Testis (tissue), 3 donors: ENCODE measurements around the gene CCSER1. TPM values are rescaled to one million over a fixed set of nuclear protein-coding genes. Genes with fewer than 3 reads are reported as not detected.

ENCODE experiments used
- DNase-seq: peaks from one replicate; pipeline ENCODE4 v3.0.0-alpha.2; 2019
- H3K27ac ChIP-seq, 2 donors: fragments of 200-600 bp; sonication (generic); one replicate each; pipeline ENCODE4 v1.5.1; 2019
- H3K27me3 ChIP-seq: fragments of 200-600 bp; sonication (generic); one replicate; pipeline ENCODE4 v1.5.1; 2019
- H3K36me3 ChIP-seq: fragments of 200-600 bp; sonication (generic); one replicate; pipeline ENCODE4 v1.5.1; 2017; ENCODE audit warnings: low read depth; ENCODE audit errors: missing control alignments
- H3K4me1 ChIP-seq: fragments of 200-600 bp; sonication (generic); one replicate; pipeline ENCODE4 v1.5.1; 2019
- H3K4me3 ChIP-seq, 2 donors: fragments of 200-600 bp; sonication (generic); one replicate each; pipeline ENCODE4 v1.5.1; 2017 to 2019
- H3K9me3 ChIP-seq: fragments of 200-600 bp; sonication (generic); one replicate; pipeline ENCODE4 v1.5.1; 2017
- CTCF ChIP-seq, 3 experiments: fragments of 450-650 bp in 2 of 3; fragments of 200-600 bp in 1 of 3; sonication (generic) in 1 of 3; IDR thresholded peaks; one replicate each; pipeline ENCODE4 v1.5.1; 2016 to 2019; ENCODE audit warnings: antibody characterized with exemption in 3 of 3, mild to moderate bottlenecking in 2 of 3, moderate library complexity in 1 of 3
- POLR2A ChIP-seq: fragments of 450-650 bp; IDR thresholded peaks from one replicate; pipeline ENCODE4 v1.6.1; 2017; ENCODE audit warnings: antibody characterized with exemption, mild to moderate bottlenecking, moderate library complexity
- WGBS, 2 donors: methylation state at CpG; one replicate each; pipeline ENCODE4 v1.1.5; 2018; 5-methylcytosine and 5-hydroxymethylcytosine counted together
- intact Hi-C: fragments of 100-400 bp; cut with DNase I; formaldehyde crosslinking; loops from one replicate; pipeline ENCODE4 v1.15.1; 2023; ENCODE audit warnings: low total_unique reads
- polyA plus RNA-seq: library from polyadenylated mRNA; stranded (reverse); fragments of 350-450 nt; fragmentation: Illumina TruSeq; extraction: RNeasy Lipid Tissue Mini Kit (QIAGEN cat#74804); gene quantifications from one replicate; pipeline ENCODE4 v1.2.3, GENCODE V29; 2014; ENCODE audit warnings: low read depth, low replicate concordance; ENCODE audit not compliant: insufficient read depth
- total RNA-seq, 2 donors: library from RNA; depleted of rRNA; stranded (reverse); fragments of >200 nt; gene quantifications; one replicate each; pipeline ENCODE4 v1.2.3, GENCODE V29; 2016

CCSER1 gene
- total and polyA plus RNA-seq, 3 donors from 2014 or later = 20.2 to 105 (median 82.8) TPM

- Histone ChIP-seq H3K9me3 (no peaks in the 10 kb centered on the region), H3K27ac (no peak overlapping the region), H3K36me3 (no peaks in the 10 kb centered on the region), H3K4me3 (no peak overlapping the region), H3K27me3 (no peaks in the 10 kb centered on the region), H3K4me1 (no peaks in the 10 kb centered on the region)
- intact Hi-C loops = no loop called here
- DNase-seq = no peak
- no peak for TF ChIP-seq CTCF (IDR thresholded peaks at IDR 0.05)
- no peak for TF ChIP-seq POLR2A
- 84 to 85% methylated on average over 4 of the region's 4 CpGs for WGBS, 2 donors
Observed at GRCh38 chr4:91222014-91222413, 1094.8 kb downstream of the CCSER1 start.

GRCh38 chr4:91226867-91227266, 1099.7 kb downstream of the CCSER1 start:
- Histone ChIP-seq H3K4me3 (no peak overlapping the region), H3K36me3 (no peaks in the 10 kb centered on the region), H3K4me1 (no peaks in the 10 kb centered on the region), H3K27me3 (no peaks in the 10 kb centered on the region), H3K27ac (no peak overlapping the region), H3K9me3 (no peaks in the 10 kb centered on the region)
- DNase-seq = no peak
- 83 to 96% methylated on average over 1 of the region's 1 CpG for WGBS, 2 donors
- TF ChIP-seq POLR2A (no peak), CTCF (IDR thresholded peaks at IDR 0.05) (no peak)
- intact Hi-C loops = no loop called here

- H3K36me3 ChIP-seq = no peaks in the 10 kb centered on the region
- 64 to 78% methylated on average over 3 of the region's 3 CpGs for WGBS, 2 donors
- no peak overlapping the region for H3K4me3 ChIP-seq
- intact Hi-C loops = no loop called here
- H3K9me3 ChIP-seq = no peaks in the 10 kb centered on the region
- no peak for DNase-seq
- no peaks in the 10 kb centered on the region for H3K27me3 ChIP-seq
- H3K27ac ChIP-seq = no peak overlapping the region
- no peaks in the 10 kb centered on the region for H3K4me1 ChIP-seq
- TF ChIP-seq POLR2A (no peak), CTCF (IDR thresholded peaks at IDR 0.05) (no peak)
Observed at GRCh38 chr4:91228659-91229058, 1101.5 kb downstream of the CCSER1 start.

GRCh38 chr4:91233164-91233563, 1106.0 kb downstream of the CCSER1 start:
- intact Hi-C loops = no loop called here
- Histone ChIP-seq H3K9me3 (no peaks in the 10 kb centered on the region), H3K4me1 (no peaks in the 10 kb centered on the region), H3K36me3 (no peaks in the 10 kb centered on the region), H3K27me3 (no peaks in the 10 kb centered on the region), H3K27ac (no peak overlapping the region), H3K4me3 (no peak overlapping the region)
- TF ChIP-seq CTCF (IDR thresholded peaks at IDR 0.05) (no peak), POLR2A (no peak)
- no peak for DNase-seq
- WGBS, 2 donors = 82 to 83% methylated on average over 2 of the region's 2 CpGs

- no peak for DNase-seq
- intact Hi-C loops = no loop called here
- 51% methylated on average over 2 of the region's 2 CpGs; no CpG with 5 or more reads in 1 of the 2 donors for WGBS, 2 donors
- no peaks in the 10 kb centered on the region for H3K27me3 ChIP-seq
- H3K4me3 ChIP-seq = no peak overlapping the region
- H3K4me1 ChIP-seq = no peaks in the 10 kb centered on the region
- no peak overlapping the region for H3K27ac ChIP-seq
- H3K9me3 ChIP-seq = no peaks in the 10 kb centered on the region
- no peaks in the 10 kb centered on the region for H3K36me3 ChIP-seq
- TF ChIP-seq POLR2A (no peak), CTCF (IDR thresholded peaks at IDR 0.05) (no peak)
Observed at GRCh38 chr4:91243132-91243531, 1115.9 kb downstream of the CCSER1 start.
